SK-N-SH (cell line): Measurements from ENCODE around the gene AGAP1. TPM values are rescaled to one million over a fixed set of nuclear protein-coding genes. Genes with fewer than 3 reads are reported as not detected.

Source experiments
- CTCF ChIA-PET: fragments of 300-600, 350-600 bp; formaldehyde crosslinking; extraction: SDS; loops from one replicate; lab custom pipeline; 2021; lab: Yijun Ruan, JAX
- POLR2A ChIA-PET: fragments of 350-600 bp; sonication (Branson Sonifier 250); formaldehyde crosslinking; extraction: SDS; loops from one replicate; lab custom pipeline; 2020; ENCODE audit warnings: antibody characterized with exemption, inconsistent platforms; lab: Yijun Ruan, JAX
- DNase-seq: peaks from one replicate; pipeline ENCODE4 v3.0.0; 2012
- H2AFZ ChIP-seq: fragments of 200-600 bp; sonication (generic); 2 replicates; pipeline ENCODE4 v1.8.1; 2016; ENCODE audit warnings: antibody characterized with exemption, mild to moderate bottlenecking, low read depth
- H3F3A ChIP-seq: fragments of 200-600 bp; sonication (generic); replicated peaks from 2 replicates; pipeline ENCODE3; 2016; ENCODE audit warnings: antibody characterized with exemption, mild to moderate bottlenecking; ENCODE audit not compliant: insufficient read depth
- H3K27ac ChIP-seq, 2 experiments: fragments of 200-500 bp in 1 of 2; fragments of 200-600 bp in 1 of 2; sonication (Bioruptor generic) in 1 of 2; sonication (generic), shearing (Covaris generic) in 1 of 2; 2 replicates each; pipeline versions ENCODE4 v1.5.1 to v1.6.1; 2014 to 2016; ENCODE audit warnings: low read depth in 2 of 2, inconsistent platforms in 1 of 2, low read length in 1 of 2, mild to moderate bottlenecking in 1 of 2, mixed read lengths in 1 of 2
- H3K27me3 ChIP-seq: fragments of 200-600 bp; sonication (generic), shearing (Covaris generic); 2 replicates; pipeline ENCODE4 v1.6.1; 2016; ENCODE audit warnings: mixed run types; ENCODE audit not compliant: insufficient read depth
- H3K36me3 ChIP-seq, 2 experiments: fragments of 200-500 bp in 1 of 2; fragments of 200-600 bp in 1 of 2; sonication (Bioruptor generic) in 1 of 2; sonication (generic) in 1 of 2; replicated peaks in 1 of 2; 2 replicates each; pipeline versions ENCODE3 to v1.5.1; 2014 to 2016; ENCODE audit warnings: low read length in 1 of 2, mild to moderate bottlenecking in 1 of 2; ENCODE audit not compliant: insufficient read depth in 2 of 2, control insufficient read depth in 1 of 2
- H3K4me1 ChIP-seq, 2 experiments: fragments of 200-500 bp in 1 of 2; fragments of 200-600 bp in 1 of 2; sonication (Bioruptor generic) in 1 of 2; sonication (generic), shearing (Covaris generic) in 1 of 2; 2 replicates each; pipeline versions ENCODE4 v1.5.1 to v1.6.1; 2014 to 2016; ENCODE audit warnings: low read depth in 1 of 2, low read length in 1 of 2, mixed run types in 1 of 2; ENCODE audit not compliant: insufficient read depth in 2 of 2, control insufficient read depth in 1 of 2
- H3K4me2 ChIP-seq: fragments of 200-600 bp; sonication (generic), shearing (Covaris generic); 2 replicates; pipeline ENCODE4 v1.6.1; 2017; ENCODE audit warnings: mixed run types
- H3K4me3 ChIP-seq, 2 experiments: fragments of 200-500 bp in 1 of 2; fragments of 200-600 bp in 1 of 2; sonication (Bioruptor generic) in 1 of 2; sonication (generic), shearing (Covaris generic) in 1 of 2; 2 replicates each; pipeline versions ENCODE4 v1.5.1 to v1.8.1; 2014 to 2016; ENCODE audit warnings: low read depth in 2 of 2, inconsistent platforms in 1 of 2, low read length in 1 of 2, mild to moderate bottlenecking in 1 of 2, mixed read lengths in 1 of 2, moderate library complexity in 1 of 2
- H3K79me2 ChIP-seq: fragments of 200-600 bp; sonication (generic); 2 replicates; pipeline ENCODE4 v1.8.1; 2017; ENCODE audit warnings: mild to moderate bottlenecking; ENCODE audit not compliant: insufficient read depth
- H3K9ac ChIP-seq: fragments of 200-600 bp; sonication (generic); 2 replicates; pipeline ENCODE4 v1.6.1; 2017; ENCODE audit warnings: mixed run types
- H3K9me2 ChIP-seq: fragments of 200-600 bp; sonication (generic); 2 replicates; pipeline ENCODE4 v1.6.1; 2017; ENCODE audit warnings: mixed run types
- H3K9me3 ChIP-seq: fragments of 200-600 bp; sonication (generic); 2 replicates; pipeline ENCODE4 v1.6.1; 2017; ENCODE audit warnings: mixed run types, mild to moderate bottlenecking, moderate library complexity
- H4K20me1 ChIP-seq: fragments of 200-600 bp; sonication (generic); 2 replicates; pipeline ENCODE4 v1.6.1; 2017; ENCODE audit warnings: mild to moderate bottlenecking, mixed run types; ENCODE audit not compliant: insufficient read depth
- FOSL2 ChIP-seq: IDR thresholded peaks from 2 replicates; pipeline ENCODE4 v1.4.0; 2012; ENCODE audit warnings: low read depth, mild to moderate bottlenecking, moderate library complexity, borderline replicate concordance
- FOXJ3 ChIP-seq: sonication (generic); formaldehyde crosslinking; IDR thresholded peaks from 2 replicates; pipeline ENCODE4 v1.5.1; 2020; ENCODE audit warnings: mild to moderate bottlenecking, missing genetic modification reagents
- FOXM1 ChIP-seq: IDR thresholded peaks from 2 replicates; pipeline ENCODE4 v1.4.0; 2012; ENCODE audit warnings: low read depth, mild to moderate bottlenecking
- GATA2 ChIP-seq: sonication (generic); formaldehyde crosslinking; IDR thresholded peaks from 2 replicates; pipeline ENCODE4 v1.5.0; 2020; ENCODE audit warnings: mild to moderate bottlenecking, missing genetic modification reagents
- JUND ChIP-seq: IDR thresholded peaks from 2 replicates; pipeline ENCODE4 v1.4.0; 2012
- MEF2A ChIP-seq: IDR thresholded peaks from 2 replicates; pipeline ENCODE4 v1.4.0; 2012; ENCODE audit warnings: low read depth, borderline replicate concordance
- POLR2AphosphoS5 ChIP-seq: IDR thresholded peaks from 2 replicates; pipeline ENCODE4 v1.6.1; 2012; ENCODE audit warnings: low read depth, low read length
- RXRA ChIP-seq: IDR thresholded peaks from 2 replicates; pipeline ENCODE4 v1.4.0; 2012; ENCODE audit warnings: low read depth, mild to moderate bottlenecking, borderline replicate concordance
- TAF1 ChIP-seq: IDR thresholded peaks from 2 replicates; pipeline ENCODE4 v1.6.1; 2012; ENCODE audit warnings: low read depth, mild to moderate bottlenecking, low read length, moderate library complexity, borderline replicate concordance
- TCF12 ChIP-seq: IDR thresholded peaks from 2 replicates; pipeline ENCODE4 v1.4.0; 2012
- ZBTB33 ChIP-seq: IDR thresholded peaks from 2 replicates; pipeline ENCODE4 v1.4.0; 2012; ENCODE audit warnings: low read depth, borderline replicate concordance
- WGBS: methylation state at CpG from one replicate; pipeline ENCODE4 v1.1.6; 2017; ENCODE audit warnings: low lambda C conversion rate; 5-methylcytosine and 5-hydroxymethylcytosine counted together
- polyA plus RNA-seq, 3 experiments: library from polyadenylated mRNA; depleted of rRNA; stranded (reverse); fragments of >200 nt; gene quantifications; 2 replicates each; pipeline ENCODE4 v1.2.3, GENCODE V29; 2012
- TF ChIP-seq, protein P1 (sequence below): IDR thresholded peaks from 2 replicates; pipeline ENCODE4; 2012

Gene AGAP1
- polyA plus RNA-seq, 1 of the 3 experiments (the other 2 are of a cell fraction), result 8.8 TPM

GRCh38 chr2:235831755-235832154 lies 337.9 kb downstream of the AGAP1 start:
- Histone ChIP-seq H3K79me2 (no peaks in the 10 kb centered on the region), H3K36me3 (peaks cover 0 to 3% of the 10 kb centered on the region in 2 experiments), H3K9ac (no peak overlapping the region), H3F3A (no peaks in the 10 kb centered on the region), H3K4me3 (no peak overlapping the region), H3K4me1 (no peaks in the 10 kb centered on the region), H4K20me1 (no peaks in the 10 kb centered on the region), H3K9me3 (no peaks in the 10 kb centered on the region), H3K27ac (no peak overlapping the region), H3K9me2 (no peaks in the 10 kb centered on the region), H3K4me2 (no peak overlapping the region), H3K27me3 (no peaks in the 10 kb centered on the region), H2AFZ (no peak overlapping the region)
- no peak for DNase-seq
- CTCF ChIA-PET, result interaction anchor here (1.3 kb wide), 1 partner anchor 19 kb away, joined by 3 read pairs; no protein-coding TSS in a partner anchor
- TF ChIP-seq FOXJ3 (CRISPR knock-in tag), result no peak
- TF ChIP-seq POLR2AphosphoS5, result no peak
- no peak for TF ChIP-seq GATA2 (CRISPR knock-in tag)
- WGBS, result 84% methylated on average over 1 of the region's 1 CpG
- POLR2A ChIA-PET, result no interaction called here

DNA sequence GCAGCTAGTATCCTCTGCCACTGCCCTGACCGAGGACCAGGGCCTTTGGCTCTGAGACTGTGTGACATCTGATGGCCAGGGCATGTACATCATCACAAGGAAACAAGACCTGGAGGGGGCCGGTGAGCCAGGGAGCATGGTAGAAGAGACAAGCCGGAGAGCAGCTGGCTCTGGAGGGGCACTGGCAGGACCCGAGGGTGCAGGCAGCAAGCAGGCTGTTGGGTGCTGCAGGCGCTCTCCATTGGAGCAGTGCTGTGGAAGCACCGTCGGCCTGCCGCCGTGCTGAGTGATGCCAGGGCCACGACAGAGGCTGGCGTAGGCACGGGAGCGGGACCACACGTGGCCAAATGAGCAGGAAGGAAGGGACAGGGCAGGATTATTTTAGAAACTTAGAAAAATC lies 339.1 kb downstream of the AGAP1 start:
- Histone ChIP-seq H3K9ac (no peak overlapping the region), H3K27me3 (no peaks in the 10 kb centered on the region), H3K9me2 (no peaks in the 10 kb centered on the region), H3F3A (no peaks in the 10 kb centered on the region), H3K27ac (no peak overlapping the region), H3K4me1 (no peaks in the 10 kb centered on the region), H3K79me2 (no peaks in the 10 kb centered on the region), H2AFZ (no peak overlapping the region), H3K4me3 (no peak overlapping the region), H3K36me3 (peaks cover 0 to 3% of the 10 kb centered on the region in 2 experiments), H3K9me3 (no peaks in the 10 kb centered on the region), H3K4me2 (no peak overlapping the region), H4K20me1 (no peaks in the 10 kb centered on the region)
- no peak for DNase-seq
- 96% methylated on average over 11 of the region's 14 CpGs for WGBS
- POLR2A ChIA-PET, result no interaction called here
- CTCF ChIA-PET, result interaction anchor here (0.8 to 1.3 kb wide), 2 partner anchors 15 to 18 kb away, joined by 3 to 4 read pairs; no protein-coding TSS in a partner anchor
- TF ChIP-seq FOXM1 (no peak), MEF2A (no peak), TCF12 (no peak), ZBTB33 (no peak), FOSL2 (no peak), TAF1 (no peak), RXRA (no peak), JUND (no peak)
- TF ChIP-seq, protein P1, sequence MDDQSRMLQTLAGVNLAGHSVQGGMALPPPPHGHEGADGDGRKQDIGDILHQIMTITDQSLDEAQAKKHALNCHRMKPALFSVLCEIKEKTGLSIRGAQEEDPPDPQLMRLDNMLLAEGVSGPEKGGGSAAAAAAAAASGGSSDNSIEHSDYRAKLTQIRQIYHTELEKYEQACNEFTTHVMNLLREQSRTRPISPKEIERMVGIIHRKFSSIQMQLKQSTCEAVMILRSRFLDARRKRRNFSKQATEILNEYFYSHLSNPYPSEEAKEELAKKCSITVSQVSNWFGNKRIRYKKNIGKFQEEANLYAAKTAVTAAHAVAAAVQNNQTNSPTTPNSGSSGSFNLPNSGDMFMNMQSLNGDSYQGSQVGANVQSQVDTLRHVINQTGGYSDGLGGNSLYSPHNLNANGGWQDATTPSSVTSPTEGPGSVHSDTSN, result no peak
